Mucosa of descending colon (tissue), 3 donors: Measurements from ENCODE around the gene ACAD11. TPM values are rescaled to one million over a fixed set of nuclear protein-coding genes. Genes with fewer than 3 reads are reported as not detected.
"Not testable (repeated sequence)": the region's sequence is repeated elsewhere in the genome, so short reads cannot be mapped to it uniquely, and the experiment has no call there.

ENCODE experiments used
- ATAC-seq: fragments of 200-7000 bp; cut with Tn5 transposase; one replicate; pipeline ENCODE4 v1.9.1; 2020; ENCODE audit warnings: mild to moderate bottlenecking, moderate library complexity
- DNase-seq, 3 donors: peaks; one replicate each; pipeline ENCODE4 v3.0.0-alpha.2; 2020
- H3K36me3 ChIP-seq: fragments of 200-600 bp; one replicate; pipeline ENCODE4 v1.8.0; 2021; ENCODE audit warnings: low read depth, mild to moderate bottlenecking
- H3K4me1 ChIP-seq: fragments of 200-600 bp; one replicate; pipeline ENCODE4 v1.8.0; 2021; ENCODE audit warnings: low read depth, mild to moderate bottlenecking
- H3K4me3 ChIP-seq: fragments of 200-600 bp; one replicate; pipeline ENCODE4 v1.8.0; 2021; ENCODE audit warnings: mild to moderate bottlenecking
- H3K9me3 ChIP-seq: fragments of 200-600 bp; one replicate; pipeline ENCODE4 v1.8.0; 2021; ENCODE audit warnings: mild to moderate bottlenecking
- intact Hi-C, 2 donors: fragments of 100-400 bp; cut with DNase I in 1 of 2; cut with micrococcal nuclease in 1 of 2; formaldehyde crosslinking; loops; one replicate each; pipeline versions ENCODE4 v1.11.0 to v1.11.1; 2022; cut with DNase I, micrococcal nuclease
- total RNA-seq, 3 donors: library from RNA; stranded (reverse); fragmentation: NEBNext Ultra II Directional in 2 of 3; extraction: Animal tissue kit (Norgen Biotek cat#: 25700) in 2 of 3; gene quantifications; one replicate each; pipeline versions ENCODE4 v1.2.1 to v1.2.4, GENCODE V29; 2021 to 2023
- TF ChIP-seq, protein P1 (sequence below): fragments of 200-600 bp; IDR thresholded peaks from one replicate; pipeline ENCODE4 v1.8.0; 2022; ENCODE audit warnings: antibody characterized with exemption, mild to moderate bottlenecking
- donor health status: DM: no; HTN: no; CAD: no; lungs with moderate emphysema.
- donor health status: DM: no; HTN: no; CAD: no.
- donor health status: DM: no; HTN: yes; CAD: no.

ACAD11 gene
- total RNA-seq, 3 donors from 2014 or later = 7.2 to 19.8 (median 7.4) TPM

DNA sequence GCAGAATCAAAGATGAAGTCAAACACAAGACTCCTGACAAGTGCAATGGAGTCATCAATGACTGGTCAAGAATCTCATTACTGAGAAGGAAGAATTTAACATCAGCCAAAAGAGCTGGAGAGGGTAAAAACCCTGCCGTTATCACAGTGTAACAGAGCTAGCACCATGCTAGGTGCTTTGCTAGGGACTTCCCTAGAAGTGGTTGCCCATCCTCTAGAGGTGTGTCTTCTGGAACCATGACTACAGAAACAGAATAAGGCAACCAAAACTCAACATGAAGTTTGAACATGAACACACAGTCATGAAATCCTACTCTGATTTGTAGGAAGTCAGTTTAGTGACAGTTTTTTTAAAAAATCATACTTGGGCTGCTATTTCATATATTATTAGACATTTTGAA is 9.5 kb downstream of the ACAD11 start:
- Histone ChIP-seq H3K9me3 (no peaks in the 10 kb centered on the region), H3K36me3 (no peaks in the 10 kb centered on the region), H3K4me1 (no peaks in the 10 kb centered on the region), H3K4me3 (no peak overlapping the region)
- TF ChIP-seq, protein P1, sequence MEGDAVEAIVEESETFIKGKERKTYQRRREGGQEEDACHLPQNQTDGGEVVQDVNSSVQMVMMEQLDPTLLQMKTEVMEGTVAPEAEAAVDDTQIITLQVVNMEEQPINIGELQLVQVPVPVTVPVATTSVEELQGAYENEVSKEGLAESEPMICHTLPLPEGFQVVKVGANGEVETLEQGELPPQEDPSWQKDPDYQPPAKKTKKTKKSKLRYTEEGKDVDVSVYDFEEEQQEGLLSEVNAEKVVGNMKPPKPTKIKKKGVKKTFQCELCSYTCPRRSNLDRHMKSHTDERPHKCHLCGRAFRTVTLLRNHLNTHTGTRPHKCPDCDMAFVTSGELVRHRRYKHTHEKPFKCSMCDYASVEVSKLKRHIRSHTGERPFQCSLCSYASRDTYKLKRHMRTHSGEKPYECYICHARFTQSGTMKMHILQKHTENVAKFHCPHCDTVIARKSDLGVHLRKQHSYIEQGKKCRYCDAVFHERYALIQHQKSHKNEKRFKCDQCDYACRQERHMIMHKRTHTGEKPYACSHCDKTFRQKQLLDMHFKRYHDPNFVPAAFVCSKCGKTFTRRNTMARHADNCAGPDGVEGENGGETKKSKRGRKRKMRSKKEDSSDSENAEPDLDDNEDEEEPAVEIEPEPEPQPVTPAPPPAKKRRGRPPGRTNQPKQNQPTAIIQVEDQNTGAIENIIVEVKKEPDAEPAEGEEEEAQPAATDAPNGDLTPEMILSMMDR = no peak
- ATAC-seq (no peak), DNase-seq (no peak)
- intact Hi-C loops = no loop called here

DNA sequence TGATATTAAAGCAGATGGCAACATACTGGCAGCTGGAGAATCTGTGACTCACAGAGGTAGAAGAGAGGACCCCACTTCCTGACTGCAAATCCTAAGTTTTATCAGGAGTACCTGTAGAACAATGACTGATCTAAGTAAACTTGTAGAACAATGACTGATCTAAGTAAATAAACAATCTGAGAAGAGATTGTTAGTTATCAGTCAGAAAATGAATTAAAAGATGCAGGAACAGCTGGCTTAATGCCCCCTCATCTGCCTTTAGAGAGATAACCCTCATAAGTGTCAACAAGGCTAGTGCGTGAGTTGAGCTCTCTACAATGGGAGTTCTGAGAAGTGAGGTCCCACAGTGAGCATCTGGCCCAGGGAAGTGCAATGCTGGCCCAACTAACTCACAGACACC is 14.6 kb downstream of the ACAD11 start:
- Histone ChIP-seq H3K9me3 (no peaks in the 10 kb centered on the region), H3K36me3 (no peaks in the 10 kb centered on the region), H3K4me3 (no peak overlapping the region), H3K4me1 (no peaks in the 10 kb centered on the region)
- intact Hi-C loops = no loop called here
- ATAC-seq (no peak), DNase-seq (no peak)
- TF ChIP-seq, protein P1 = no peak

DNA sequence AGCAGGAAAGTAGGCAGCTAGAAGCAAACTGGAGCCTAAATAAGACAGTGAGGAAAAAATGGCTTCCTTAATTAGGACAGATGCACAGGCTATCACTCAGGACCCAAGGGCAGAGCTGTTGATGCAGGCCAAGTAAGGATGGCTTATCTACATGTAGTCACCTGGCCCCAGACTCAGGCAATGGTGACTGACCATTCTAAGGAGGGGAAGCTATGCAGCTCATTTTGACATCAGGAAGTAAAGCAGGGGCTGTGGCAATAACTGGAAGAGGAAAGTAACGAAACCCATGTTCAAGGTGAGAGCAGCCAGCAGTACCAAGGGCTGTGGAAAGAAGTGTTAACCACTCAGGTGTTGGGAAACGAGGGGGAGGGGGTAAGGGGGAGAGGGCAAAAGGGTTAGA is 16.2 kb downstream of the ACAD11 start:
- no peak for DNase-seq
- no peak for ATAC-seq
- intact Hi-C loops = loop anchor here (2.0 to 5.0 kb wide), 2 partner anchors 106 to 109 kb away; no protein-coding TSS in a partner anchor
- Histone ChIP-seq H3K4me1 (no peaks in the 10 kb centered on the region), H3K36me3 (no peaks in the 10 kb centered on the region), H3K4me3 (no peak overlapping the region), H3K9me3 (no peaks in the 10 kb centered on the region)
- TF ChIP-seq, protein P1 = no peak

DNA sequence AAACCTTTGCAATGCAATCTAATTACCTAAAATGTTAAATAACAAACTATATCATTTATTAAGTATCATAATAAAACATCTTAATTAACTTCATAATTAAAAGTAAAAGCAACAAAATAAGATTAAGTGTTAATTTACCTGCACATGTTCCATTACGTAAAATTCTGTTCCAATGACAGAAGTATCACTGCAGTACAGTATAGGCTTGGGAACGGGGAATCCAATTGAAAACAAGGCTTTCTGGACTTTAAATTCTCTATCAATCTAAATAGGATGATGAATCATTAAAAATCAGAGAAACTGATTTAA is 17.1 kb downstream of the ACAD11 start:
- TF ChIP-seq, protein P1 = no peak
- Histone ChIP-seq H3K9me3 (no peaks in the 10 kb centered on the region), H3K36me3 (no peaks in the 10 kb centered on the region), H3K4me1 (no peaks in the 10 kb centered on the region), H3K4me3 (no peak overlapping the region)
- no peak for DNase-seq
- ATAC-seq = no peak
- intact Hi-C loops = loop anchor here (2.0 to 5.0 kb wide), 2 partner anchors 105 to 108 kb away; no protein-coding TSS in a partner anchor

DNA sequence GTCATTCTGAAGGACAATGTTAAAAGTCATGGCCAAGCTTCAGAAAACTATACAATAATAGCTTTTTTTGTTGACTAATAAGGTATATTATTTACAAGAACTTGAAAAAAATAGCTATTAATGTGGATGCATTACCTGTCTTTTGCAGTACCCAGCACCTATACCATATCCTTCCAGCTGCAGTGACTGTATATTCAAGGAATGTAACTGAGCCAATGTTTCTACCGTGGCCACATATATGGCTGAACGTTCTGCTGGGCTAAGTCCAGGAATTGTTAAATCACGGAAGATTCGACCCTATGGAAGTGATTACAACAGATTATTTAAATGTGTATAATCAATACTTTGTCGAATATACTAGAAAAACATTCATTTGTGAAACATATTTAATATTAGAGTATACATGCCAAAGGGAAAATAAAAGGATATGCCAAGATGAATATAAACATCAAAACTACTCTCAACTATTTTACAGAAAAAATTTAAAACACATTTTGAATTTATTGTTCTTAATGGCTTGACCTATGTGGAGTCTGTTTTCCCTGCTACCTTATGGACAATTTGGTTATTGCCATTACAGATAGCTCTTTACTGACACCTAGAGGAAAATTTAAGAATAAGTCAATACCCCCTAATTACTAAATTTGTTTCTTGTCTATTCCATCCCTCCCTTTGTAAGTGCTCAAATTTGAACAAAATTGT is 17.6 kb downstream of the ACAD11 start:
- DNase-seq (no peak), ATAC-seq (peak; percentile 46)
- TF ChIP-seq, protein P1 = peak; percentile 48
- no peaks in the 10 kb centered on the region for H3K4me1 ChIP-seq
- intact Hi-C loops = loop anchor here (2.0 to 5.0 kb wide), 2 partner anchors 105 to 107 kb away; no protein-coding TSS in a partner anchor
- H3K36me3 ChIP-seq = no peaks in the 10 kb centered on the region
- H3K4me3 ChIP-seq = no peak overlapping the region
- H3K9me3 ChIP-seq = no peaks in the 10 kb centered on the region

DNA sequence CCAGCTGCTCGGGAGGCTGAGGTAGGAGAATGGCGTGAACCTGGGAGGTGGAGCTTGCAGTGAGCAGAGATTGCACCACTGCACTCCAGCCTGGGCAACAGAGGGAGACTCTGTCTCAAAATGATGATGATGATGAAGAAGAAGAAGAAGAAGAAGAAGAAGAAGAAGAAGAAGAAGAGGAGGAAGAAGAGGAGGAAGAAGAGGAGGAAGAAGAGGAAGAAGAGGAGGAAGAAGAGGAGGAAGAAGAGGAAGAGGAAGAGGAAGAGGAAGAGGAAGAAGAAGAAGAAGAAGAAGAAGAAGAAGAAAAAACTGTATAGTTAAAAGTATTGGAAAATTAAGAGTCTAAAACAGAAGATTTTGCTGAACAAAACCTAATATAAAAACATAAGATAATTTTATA is 18.2 kb downstream of the ACAD11 start:
- intact Hi-C loops = loop anchor here in 1 of 2 donors (5.0 kb wide), 1 partner anchor 104 kb away; no protein-coding TSS in a partner anchor
- H3K36me3 ChIP-seq, H3K4me3 ChIP-seq, H3K9me3 ChIP-seq, H3K4me1 ChIP-seq, ATAC-seq, DNase-seq: not testable (repeated sequence)
